ENCODE results near the gene CHST12.

CHST12 gene

GRCh38 chr7:2460641-2461040 is 57.2 kb downstream of the CHST12 start:
- no CpG with 5 or more reads among the region's 6 CpGs for WGBS (ENCODE audit: extremely low coverage, insufficient coverage, insufficient read length)
- Histone ChIP-seq H4K12ac (ENCODE audit: low read depth, low read length) (no peak overlapping the region), H3K23ac (ENCODE audit: low read length) (no peak overlapping the region)

GRCh38 chr7:2461268-2462026 is 58.0 kb downstream of the CHST12 start:
- H4K91ac ChIP-seq (ENCODE audit: low read depth, low read length), result no peak overlapping the region
- no peak overlapping the region for H3K4me2 ChIP-seq (ENCODE audit: low read length)
- DNase-seq, result no peak
- H3K36me3 ChIP-seq (ENCODE audit: control insufficient read depth in 1 of 2, insufficient read depth in 2 of 2, low read length in 2 of 2), result no peaks in the 10 kb centered on the region
- H2BK120ac ChIP-seq (ENCODE audit: insufficient read depth, low read length, poor library complexity), result no peak overlapping the region
- no peak overlapping the region for H3K27ac ChIP-seq (ENCODE audit: low read depth, low read length)
- no peak overlapping the region for H3K18ac ChIP-seq (ENCODE audit: low read length)
- H4K12ac ChIP-seq (ENCODE audit: low read depth, low read length), result no peak overlapping the region
- H3K9ac ChIP-seq (ENCODE audit: low read length), result no peak overlapping the region
- WGBS (ENCODE audit: extremely low coverage, insufficient coverage, insufficient read length), result no CpG with 5 or more reads among the region's 15 CpGs
- H2BK5ac ChIP-seq (ENCODE audit: low read depth, low read length, poor library complexity), result no peak overlapping the region
- H3K23ac ChIP-seq (ENCODE audit: low read length), result no peak overlapping the region
- no peaks in the 10 kb centered on the region for H3K9me3 ChIP-seq (ENCODE audit: insufficient read depth, low read depth, low read length)
- no peak overlapping the region for H2BK12ac ChIP-seq (ENCODE audit: low read length)
- H3K4me1 ChIP-seq (ENCODE audit: control insufficient read depth in 1 of 2, insufficient read depth in 2 of 2, low read length in 2 of 2), result no peaks in the 10 kb centered on the region
- H2AK5ac ChIP-seq (ENCODE audit: low read length), result no peak overlapping the region
- no peaks in the 10 kb centered on the region for H3K79me1 ChIP-seq (ENCODE audit: low read length)
- H3K14ac ChIP-seq (ENCODE audit: low read length), result no peak overlapping the region
- H4K8ac ChIP-seq (ENCODE audit: low read depth, low read length), result no peak overlapping the region
- H2AFZ ChIP-seq (ENCODE audit: insufficient read depth, low read length, poor library complexity), result no peak overlapping the region
- no peaks in the 10 kb centered on the region for H3K27me3 ChIP-seq (ENCODE audit: insufficient read depth, low read length)
- no peaks in the 10 kb centered on the region for H3K79me2 ChIP-seq (ENCODE audit: control insufficient read depth, insufficient read depth, low read length, poor library complexity)
- H3K4me3 ChIP-seq (ENCODE audit: low read depth, low read length), result no peak overlapping the region
- no peak overlapping the region for H3K4ac ChIP-seq (ENCODE audit: low read depth, low read length)

More at GRCh38 chr7:2460641-2461040, 57.2 kb downstream of the CHST12 start:
- no peak for DNase-seq
- Histone ChIP-seq H3K18ac (ENCODE audit: low read length) (no peak overlapping the region), H2BK120ac (ENCODE audit: insufficient read depth, low read length, poor library complexity) (no peak overlapping the region), H3K9ac (ENCODE audit: low read length) (no peak overlapping the region), H3K27me3 (ENCODE audit: insufficient read depth, low read length) (no peaks in the 10 kb centered on the region), H3K4me2 (ENCODE audit: low read length) (no peak overlapping the region), H3K79me1 (ENCODE audit: low read length) (no peaks in the 10 kb centered on the region), H4K91ac (ENCODE audit: low read depth, low read length) (no peak overlapping the region), H3K4me3 (ENCODE audit: low read depth, low read length) (no peak overlapping the region), H2AFZ (ENCODE audit: insufficient read depth, low read length, poor library complexity) (no peak overlapping the region), H3K79me2 (ENCODE audit: control insufficient read depth, insufficient read depth, low read length, poor library complexity) (no peaks in the 10 kb centered on the region), H3K36me3 (ENCODE audit: control insufficient read depth in 1 of 2, insufficient read depth in 2 of 2, low read length in 2 of 2) (no peaks in the 10 kb centered on the region), H4K8ac (ENCODE audit: low read depth, low read length) (no peak overlapping the region), H3K9me3 (ENCODE audit: insufficient read depth, low read depth, low read length) (no peaks in the 10 kb centered on the region), H2BK5ac (ENCODE audit: low read depth, low read length, poor library complexity) (no peak overlapping the region), H3K4me1 (ENCODE audit: control insufficient read depth in 1 of 2, insufficient read depth in 2 of 2, low read length in 2 of 2) (no peaks in the 10 kb centered on the region), H3K4ac (ENCODE audit: low read depth, low read length) (no peak overlapping the region), H2BK12ac (ENCODE audit: low read length) (no peak overlapping the region), H3K27ac (ENCODE audit: low read depth, low read length) (no peak overlapping the region), H3K14ac (ENCODE audit: low read length) (no peak overlapping the region), H2AK5ac (ENCODE audit: low read length) (no peak overlapping the region)

GRCh38 chr7:2462731-2463130 is 59.3 kb downstream of the CHST12 start:
- no peak overlapping the region for H3K4me3 ChIP-seq (ENCODE audit: low read depth, low read length)
- no peak overlapping the region for H4K8ac ChIP-seq (ENCODE audit: low read depth, low read length)
- no peak overlapping the region for H2BK120ac ChIP-seq (ENCODE audit: insufficient read depth, low read length, poor library complexity)
- no peak overlapping the region for H3K27ac ChIP-seq (ENCODE audit: low read depth, low read length)
- H4K91ac ChIP-seq (ENCODE audit: low read depth, low read length), result no peak overlapping the region
- H2AK5ac ChIP-seq (ENCODE audit: low read length), result no peak overlapping the region
- H3K9ac ChIP-seq (ENCODE audit: low read length), result no peak overlapping the region
- H3K36me3 ChIP-seq (ENCODE audit: control insufficient read depth in 1 of 2, insufficient read depth in 2 of 2, low read length in 2 of 2), result no peaks in the 10 kb centered on the region
- no peaks in the 10 kb centered on the region for H3K4me1 ChIP-seq (ENCODE audit: control insufficient read depth in 1 of 2, insufficient read depth in 2 of 2, low read length in 2 of 2)
- H3K27me3 ChIP-seq (ENCODE audit: insufficient read depth, low read length), result no peaks in the 10 kb centered on the region
- H2AFZ ChIP-seq (ENCODE audit: insufficient read depth, low read length, poor library complexity), result no peak overlapping the region
- no peak for DNase-seq
- no peak overlapping the region for H3K4me2 ChIP-seq (ENCODE audit: low read length)
- H3K4ac ChIP-seq (ENCODE audit: low read depth, low read length), result no peak overlapping the region
- H3K79me2 ChIP-seq (ENCODE audit: control insufficient read depth, insufficient read depth, low read length, poor library complexity), result no peaks in the 10 kb centered on the region
- H3K18ac ChIP-seq (ENCODE audit: low read length), result no peak overlapping the region
- H2BK12ac ChIP-seq (ENCODE audit: low read length), result no peak overlapping the region
- H3K9me3 ChIP-seq (ENCODE audit: insufficient read depth, low read depth, low read length), result no peaks in the 10 kb centered on the region
- no peak overlapping the region for H3K14ac ChIP-seq (ENCODE audit: low read length)
- no peak overlapping the region for H4K12ac ChIP-seq (ENCODE audit: low read depth, low read length)
- H3K79me1 ChIP-seq (ENCODE audit: low read length), result no peaks in the 10 kb centered on the region
- H2BK5ac ChIP-seq (ENCODE audit: low read depth, low read length, poor library complexity), result no peak overlapping the region
- no peak overlapping the region for H3K23ac ChIP-seq (ENCODE audit: low read length)
- WGBS (ENCODE audit: extremely low coverage, insufficient coverage, insufficient read length), result no CpG with 5 or more reads among the region's 3 CpGs

GRCh38 chr7:2465928-2466327 is 62.5 kb downstream of the CHST12 start:
- H3K79me2 ChIP-seq (ENCODE audit: control insufficient read depth, insufficient read depth, low read length, poor library complexity), result no peaks in the 10 kb centered on the region

More at GRCh38 chr7:2465928-2466327, 62.5 kb downstream of the CHST12 start:
- H2BK12ac ChIP-seq (ENCODE audit: low read length), result no peak overlapping the region
- WGBS (ENCODE audit: extremely low coverage, insufficient coverage, insufficient read length), result no CpG with 5 or more reads among the region's 12 CpGs
- H3K4me1 ChIP-seq (ENCODE audit: control insufficient read depth in 1 of 2, insufficient read depth in 2 of 2, low read length in 2 of 2), result peaks cover 3 to 5% of the 10 kb centered on the region in 2 experiments
- no peak overlapping the region for H3K4me2 ChIP-seq (ENCODE audit: low read length)
- no peak for DNase-seq
- no peak overlapping the region for H2AK5ac ChIP-seq (ENCODE audit: low read length)
- H4K91ac ChIP-seq (ENCODE audit: low read depth, low read length), result no peak overlapping the region
- no peaks in the 10 kb centered on the region for H3K27me3 ChIP-seq (ENCODE audit: insufficient read depth, low read length)
- no peak overlapping the region for H3K4ac ChIP-seq (ENCODE audit: low read depth, low read length)
- no peak overlapping the region for H3K4me3 ChIP-seq (ENCODE audit: low read depth, low read length)
- H3K9me3 ChIP-seq (ENCODE audit: insufficient read depth, low read depth, low read length), result peaks cover 3% of the 10 kb centered on the region
- H2BK120ac ChIP-seq (ENCODE audit: insufficient read depth, low read length, poor library complexity), result no peak overlapping the region
- no peak overlapping the region for H3K23ac ChIP-seq (ENCODE audit: low read length)
- no peak overlapping the region for H4K8ac ChIP-seq (ENCODE audit: low read depth, low read length)
- no peak overlapping the region for H3K18ac ChIP-seq (ENCODE audit: low read length)
- no peaks in the 10 kb centered on the region for H3K36me3 ChIP-seq (ENCODE audit: control insufficient read depth in 1 of 2, insufficient read depth in 2 of 2, low read length in 2 of 2)
- no peak overlapping the region for H3K14ac ChIP-seq (ENCODE audit: low read length)
- H3K9ac ChIP-seq (ENCODE audit: low read length), result no peak overlapping the region
- no peak overlapping the region for H4K12ac ChIP-seq (ENCODE audit: low read depth, low read length)
- no peak overlapping the region for H2BK5ac ChIP-seq (ENCODE audit: low read depth, low read length, poor library complexity)
- no peak overlapping the region for H3K27ac ChIP-seq (ENCODE audit: low read depth, low read length)
- no peak overlapping the region for H2AFZ ChIP-seq (ENCODE audit: insufficient read depth, low read length, poor library complexity)
- H3K79me1 ChIP-seq (ENCODE audit: low read length), result no peaks in the 10 kb centered on the region

All from trophoblast cell (in vitro differentiated cells and primary cell).